DMS53 (cell line): ENCODE data around the gene ZNF648.
A peak's percentile ranks its signal among the peaks of the same experiment; 100 is the strongest.

Experiments used
- DNase-seq: peaks from one replicate; lab custom pipeline; 2025; lab: John Stamatoyannopoulos, UW

The ZNF648 gene

GRCh38 chr1:182071924-182072323 lies 10.4 kb upstream of the ZNF648 start:
- DNase-seq, result no peak

- DNase-seq, result peak; percentile 90
Measured at GRCh38 chr1:182069028-182069466, 7.5 kb upstream of the ZNF648 start.

GRCh38 chr1:182066934-182067333 lies 5.4 kb upstream of the ZNF648 start:
- no peak for DNase-seq

- DNase-seq, result no peak
Measured at GRCh38 chr1:182065126-182065845, 3.8 kb upstream of the ZNF648 start.

DNA sequence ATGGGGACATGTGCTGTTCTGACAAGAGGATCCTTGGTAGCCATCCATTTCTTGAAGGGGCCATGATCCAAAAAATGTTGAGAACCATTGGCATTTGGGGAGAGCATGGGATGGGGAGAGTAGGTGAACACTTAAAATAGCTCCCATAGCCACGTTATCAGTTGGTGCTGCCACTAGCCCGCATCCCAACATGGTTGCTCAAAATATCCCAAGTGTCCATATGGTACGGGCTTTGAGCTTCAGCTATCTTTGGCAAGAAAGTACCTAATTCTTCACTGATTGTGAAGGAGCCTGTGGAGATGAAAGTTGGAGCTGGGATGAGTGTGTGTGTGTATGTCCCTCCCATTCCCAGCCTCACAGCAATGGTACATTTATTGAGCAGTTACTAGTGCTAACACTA lies 3.1 kb upstream of the ZNF648 start:
- DNase-seq, result no peak

DNA sequence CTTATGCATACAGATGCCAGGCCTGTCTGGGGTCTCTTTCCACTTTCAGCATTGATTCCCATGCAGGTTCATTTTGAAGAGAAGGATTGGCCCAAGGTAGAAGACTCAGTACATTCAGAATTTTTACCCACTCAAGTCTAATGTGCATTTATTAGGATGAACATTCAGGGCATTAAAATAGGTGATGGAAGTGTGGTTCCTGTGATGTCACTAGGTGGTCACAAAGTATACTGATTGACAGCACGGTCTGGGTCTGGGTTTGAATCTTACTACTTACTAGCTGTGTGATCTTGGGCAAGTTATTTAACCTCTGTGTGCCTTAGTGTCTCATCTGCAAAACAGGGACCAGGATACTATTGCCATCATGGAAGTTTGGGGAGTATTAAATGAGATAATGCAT lies 711 bp upstream of the ZNF648 start:
- DNase-seq, result no peak

DNA sequence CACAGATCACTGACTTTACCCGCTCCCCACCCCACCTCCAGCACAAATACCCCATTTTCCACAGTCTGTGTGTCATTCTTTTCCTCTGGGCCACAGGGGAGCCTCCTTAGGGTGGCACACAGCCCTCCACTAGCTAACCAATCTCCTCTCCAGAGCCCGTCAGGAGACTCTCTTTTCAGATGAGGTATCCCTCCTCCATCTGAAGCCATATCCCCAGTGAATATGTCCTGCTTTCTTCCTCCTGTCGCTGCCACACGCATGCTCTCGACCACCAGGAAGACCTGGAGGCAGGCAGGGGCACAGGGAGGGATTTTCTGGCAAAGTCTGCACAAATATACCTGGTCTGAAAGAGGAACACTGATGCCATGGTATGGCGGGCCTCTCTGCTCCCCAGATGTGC lies 635 bp downstream of the ZNF648 start:
- DNase-seq, result no peak

DNA sequence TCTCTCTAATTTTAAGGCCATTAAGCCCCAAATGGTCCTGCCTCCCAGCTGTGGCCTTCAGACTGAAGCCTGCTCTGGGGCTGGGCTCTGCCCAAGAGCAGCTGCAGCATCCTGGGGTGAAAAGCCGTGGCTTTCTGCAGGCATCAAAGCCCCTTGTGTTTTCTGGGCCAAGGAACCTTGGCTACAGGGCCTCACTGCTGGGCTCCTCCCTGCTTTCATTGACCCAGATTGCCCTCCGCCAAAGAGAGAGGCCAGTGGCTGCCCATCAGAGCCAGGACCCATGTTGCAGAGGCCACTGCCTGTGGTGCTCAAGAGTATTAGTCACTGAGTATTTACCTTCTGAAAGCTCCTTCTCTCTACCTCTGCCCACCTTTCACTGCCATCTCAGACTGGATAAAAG lies 1.6 kb downstream of the ZNF648 start:
- no peak for DNase-seq

- peak; percentile 63 for DNase-seq
Measured at GRCh38 chr1:182056601-182057366, 4.7 kb downstream of the ZNF648 start.

GRCh38 chr1:182054698-182055326 lies 6.7 kb downstream of the ZNF648 start:
- peak; percentile 83 for DNase-seq

- DNase-seq, result no peak
Measured at GRCh38 chr1:182052355-182052754, 9.2 kb downstream of the ZNF648 start.

- no peak for DNase-seq
Measured at GRCh38 chr1:182051938-182052337, 9.6 kb downstream of the ZNF648 start.

DNA sequence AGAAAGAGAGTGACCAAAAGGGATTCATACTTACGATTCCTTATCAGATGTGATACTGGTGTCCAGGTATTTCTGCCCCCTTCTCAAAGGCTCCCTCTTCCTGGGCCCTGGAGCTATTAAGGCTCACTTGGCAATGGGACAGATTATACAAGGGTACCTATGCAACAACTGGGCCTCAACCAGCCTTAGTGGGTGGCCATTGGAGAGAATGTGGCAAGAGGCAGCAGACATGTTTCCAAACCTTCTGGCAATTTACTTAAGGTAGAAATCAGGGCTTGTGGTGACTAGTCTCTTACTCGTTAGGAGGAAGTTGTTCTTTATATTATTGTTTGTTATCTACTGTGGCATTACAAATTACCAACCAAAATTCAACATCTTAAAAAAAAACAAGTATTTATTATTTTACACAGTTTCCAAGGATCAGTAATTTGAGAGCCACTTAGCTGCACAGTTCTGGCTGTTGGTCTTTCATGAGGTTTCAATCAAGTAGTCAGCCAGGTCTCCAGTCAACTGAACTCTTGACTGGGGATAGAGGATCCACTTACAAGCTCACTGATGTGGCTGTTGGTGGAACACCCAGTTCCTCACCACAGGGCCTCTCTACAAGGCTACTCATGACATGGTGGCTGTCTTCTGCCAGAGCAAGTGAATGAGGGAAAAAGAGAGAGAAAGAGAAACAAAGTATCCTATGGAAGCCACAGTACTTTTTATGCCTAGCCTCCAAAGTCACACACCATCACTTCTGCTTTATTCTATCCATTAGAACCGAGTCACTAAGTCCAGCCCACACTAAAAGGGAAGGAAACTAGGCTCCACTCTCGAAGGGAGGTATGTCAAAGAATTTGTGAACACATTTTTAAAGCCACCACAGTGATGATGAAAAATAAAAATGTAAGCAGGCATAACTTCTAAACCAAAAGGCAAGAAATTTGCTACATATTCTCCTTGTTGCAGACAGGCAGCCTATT lies 10.7 kb downstream of the ZNF648 start:
- DNase-seq, result no peak

DNA sequence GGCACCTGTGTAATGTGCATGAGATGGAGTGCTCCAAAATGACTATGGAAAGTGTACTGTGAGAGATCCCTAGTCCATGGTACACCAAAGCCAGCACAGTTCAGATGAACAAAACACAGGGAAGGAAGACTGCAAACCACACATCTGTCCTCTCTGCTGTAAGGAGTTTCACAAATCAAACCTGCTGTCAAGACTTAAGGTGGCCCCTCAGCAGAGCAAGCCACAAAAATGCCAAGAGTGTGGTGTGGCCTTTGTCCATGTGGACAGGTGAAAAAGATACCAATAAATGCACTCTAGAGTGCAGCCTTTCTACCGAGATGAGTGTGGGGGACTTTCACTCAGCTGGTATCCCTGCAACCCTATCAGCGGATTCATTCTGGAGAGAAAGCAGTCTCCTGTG lies 12.9 kb downstream of the ZNF648 start:
- DNase-seq, result no peak

DNA sequence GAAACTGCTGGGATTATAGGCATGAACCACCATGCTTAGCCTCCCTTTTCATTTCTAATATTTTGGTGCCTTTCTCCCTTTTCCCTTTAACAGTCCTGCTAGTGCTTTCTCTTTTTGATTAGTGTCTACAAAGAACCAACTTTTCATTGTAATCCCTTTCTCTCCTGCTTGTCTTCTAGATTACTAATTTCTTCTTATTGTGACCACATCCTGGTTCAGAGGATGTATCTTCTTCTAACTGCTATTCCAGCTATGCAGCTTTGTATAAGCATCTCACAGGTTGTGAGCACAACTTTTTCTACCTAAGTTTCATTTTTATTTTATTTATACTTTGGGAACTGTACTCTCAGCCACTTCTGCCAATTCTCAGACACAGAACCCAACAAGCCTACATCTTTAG lies 14.7 kb downstream of the ZNF648 start:
- no peak for DNase-seq

- peak; percentile 27 for DNase-seq
Measured at GRCh38 chr1:182045481-182045880, 16.0 kb downstream of the ZNF648 start.

- no peak for DNase-seq
Measured at GRCh38 chr1:182041615-182042014, 19.9 kb downstream of the ZNF648 start.

DNA sequence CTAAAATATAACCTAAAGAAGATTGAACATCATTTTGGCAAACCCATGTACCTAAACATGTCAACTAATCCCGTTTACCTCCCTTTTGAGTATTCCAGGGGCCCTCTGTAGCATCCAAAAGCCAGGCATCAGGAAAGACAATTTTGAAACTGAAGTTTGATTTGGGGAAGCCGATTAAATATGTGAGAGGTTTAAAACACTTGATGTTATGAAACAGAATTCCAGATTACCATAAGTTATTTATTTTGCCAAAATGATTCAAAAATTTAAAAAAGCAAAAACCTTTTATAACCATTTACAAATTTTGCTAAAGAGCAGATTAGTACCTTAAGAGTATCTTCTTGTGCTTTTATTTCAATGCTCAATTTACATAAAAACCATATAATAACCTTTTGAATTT lies 23.3 kb downstream of the ZNF648 start:
- DNase-seq, result no peak

- DNase-seq, result peak; percentile 19
Measured at GRCh38 chr1:182035097-182035770, 26.3 kb downstream of the ZNF648 start.

DNA sequence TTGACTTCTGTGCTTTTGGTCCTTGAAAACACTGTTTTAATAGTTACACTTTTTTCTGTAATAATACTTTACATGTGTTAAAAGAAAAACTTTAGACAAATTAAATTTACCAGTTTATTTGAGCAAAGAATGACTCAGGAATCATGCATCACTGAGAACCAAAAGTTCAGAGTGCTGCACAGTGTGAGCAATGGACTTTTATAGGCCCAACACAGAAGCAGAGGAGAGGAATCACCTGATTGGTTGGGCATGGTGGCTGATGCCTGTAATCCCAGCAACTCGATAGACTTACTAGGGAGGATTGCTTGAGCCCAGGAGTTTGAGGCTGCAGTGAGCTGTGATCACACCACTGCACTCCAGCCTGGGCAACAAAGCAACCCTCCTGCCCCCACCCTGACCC lies 29.3 kb downstream of the ZNF648 start:
- peak; percentile 25 for DNase-seq
